Bronchus fibroblast of lung (primary cell): Measurements from ENCODE around the gene CEND1. TPM values are rescaled to one million over a fixed set of nuclear protein-coding genes. Genes with fewer than 3 reads are reported as not detected.

Experiments
- total RNA-seq: library from RNA; depleted of rRNA; stranded (reverse); fragments of >200 nt; gene quantifications from 2 replicates; pipeline ENCODE4 v1.2.3, GENCODE V29; 2015

CEND1 gene
- 3.9 and 6.1 TPM in 2 replicates for total RNA-seq

DNA sequence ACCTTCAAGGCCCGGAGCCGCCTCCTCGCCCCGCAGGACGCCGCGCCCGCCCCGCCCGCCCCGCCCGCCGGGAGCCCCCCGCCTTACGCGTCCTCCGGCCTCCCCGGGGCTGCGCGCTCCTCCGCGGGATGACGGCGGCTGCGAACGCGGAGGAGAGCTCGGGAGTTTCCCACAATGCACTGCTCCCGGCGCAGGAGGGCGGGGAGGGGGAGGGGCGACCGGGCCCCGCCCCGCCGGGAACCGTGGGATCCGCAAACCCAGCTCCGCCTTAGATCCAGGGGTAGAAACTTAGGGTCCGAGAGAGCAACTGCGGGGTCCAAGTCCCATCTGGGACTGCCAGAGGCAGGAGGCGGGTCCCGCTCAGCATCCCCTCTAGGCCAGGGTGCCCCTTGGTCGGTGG lies at the start of gene CEND1:
TSS of gene CEND1 (minus strand) at position 148 of the 400 bp plus-strand sequence. CDS start 1,514 bp downstream, outside the sequence.

DNA sequence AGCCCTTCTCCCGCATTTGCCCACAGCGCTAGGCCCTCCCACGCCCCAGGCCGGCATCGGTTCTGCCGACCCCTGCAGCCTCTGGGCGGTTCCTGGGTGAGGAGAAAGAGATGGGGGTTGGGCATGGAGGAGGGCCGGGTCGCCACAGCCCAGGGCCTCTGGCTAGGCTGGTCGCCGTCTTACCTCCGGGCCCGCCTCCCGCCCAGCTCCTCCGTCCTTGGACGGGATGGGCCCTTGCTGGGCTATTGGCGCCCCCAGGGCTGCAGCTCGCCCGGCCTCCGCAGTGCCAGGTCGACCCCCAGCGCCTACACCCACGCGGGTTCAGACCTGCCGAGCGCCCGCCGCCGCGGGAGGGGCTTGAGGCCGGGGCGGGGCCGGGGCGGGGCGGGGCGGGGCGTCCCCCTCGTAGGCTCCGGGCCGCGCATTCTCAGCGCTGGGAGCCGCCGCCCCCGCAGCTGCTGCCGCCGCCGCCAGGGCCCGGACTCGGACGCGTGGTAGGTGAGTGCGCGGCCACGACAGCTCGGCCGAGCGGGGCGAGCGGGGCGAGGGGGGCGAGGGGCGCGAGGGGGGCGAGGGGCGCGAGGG lies 42.7 kb upstream of the CEND1 start, which contains the start of gene CD151:
TSS of gene CD151 (plus strand) at position 424 of the 585 bp plus-strand sequence. CDS start 3,118 bp downstream, outside the sequence.

DNA sequence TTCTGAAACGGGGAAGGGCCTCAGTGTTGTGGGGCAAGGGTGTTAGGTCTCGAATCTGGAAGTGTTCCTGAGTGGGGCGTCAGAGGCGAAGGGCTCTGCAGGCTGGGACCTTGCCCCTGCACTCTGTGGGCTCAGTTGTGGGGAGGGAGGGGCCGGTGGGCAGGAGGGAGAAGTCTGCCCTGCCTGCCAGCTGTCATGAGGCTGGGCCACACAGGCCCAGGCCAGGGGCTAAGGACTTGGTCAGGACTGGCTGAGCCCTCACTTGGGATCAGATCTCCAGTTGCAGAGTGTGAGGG lies 38.0 kb upstream of the CEND1 start, which contains the start of gene CRACR2B:
TSS of gene CRACR2B (plus strand) at position 23 of the 296 bp plus-strand sequence. CDS start 689 bp downstream, outside the sequence.

DNA sequence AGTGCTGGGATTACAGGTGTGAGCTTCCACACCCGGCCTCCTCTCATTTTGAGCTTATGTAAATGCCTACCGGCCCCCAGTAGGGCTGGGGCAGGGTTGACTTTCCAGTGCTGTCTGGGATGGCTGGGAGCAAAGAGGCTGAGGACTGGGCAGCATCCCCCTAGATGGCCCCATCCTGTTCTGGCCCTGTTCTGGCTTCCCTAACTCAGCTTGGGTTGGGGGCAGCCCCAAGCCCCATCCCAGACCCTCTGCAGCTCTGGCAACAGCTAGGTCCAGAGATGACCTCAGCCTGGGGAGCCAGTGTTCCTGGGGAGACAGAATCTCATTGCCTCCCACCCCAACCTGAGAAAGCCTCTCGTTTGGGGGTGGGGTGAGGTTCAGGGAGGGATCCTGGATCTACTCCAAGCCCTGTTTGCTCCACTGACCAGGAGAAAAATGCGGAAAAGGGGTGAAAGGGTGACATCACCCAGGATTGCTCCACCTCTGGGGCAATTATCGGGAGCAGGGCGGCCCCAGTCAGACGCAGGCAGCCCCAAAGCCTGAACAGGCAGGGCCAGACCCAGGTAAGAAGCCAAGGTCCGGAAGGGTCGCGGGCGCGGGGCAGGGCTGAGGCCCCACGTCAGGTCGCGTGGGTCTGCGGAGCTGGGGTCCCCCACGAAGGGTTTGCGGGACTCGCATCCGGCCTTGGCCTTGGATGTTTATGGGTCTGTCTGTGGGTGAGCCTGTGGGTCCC lies 28.7 kb upstream of the CEND1 start, which contains the start of gene PNPLA2:
TSS of gene PNPLA2 (plus strand) at position 519 of the 733 bp plus-strand sequence. CDS start 805 bp downstream, outside the sequence.

DNA sequence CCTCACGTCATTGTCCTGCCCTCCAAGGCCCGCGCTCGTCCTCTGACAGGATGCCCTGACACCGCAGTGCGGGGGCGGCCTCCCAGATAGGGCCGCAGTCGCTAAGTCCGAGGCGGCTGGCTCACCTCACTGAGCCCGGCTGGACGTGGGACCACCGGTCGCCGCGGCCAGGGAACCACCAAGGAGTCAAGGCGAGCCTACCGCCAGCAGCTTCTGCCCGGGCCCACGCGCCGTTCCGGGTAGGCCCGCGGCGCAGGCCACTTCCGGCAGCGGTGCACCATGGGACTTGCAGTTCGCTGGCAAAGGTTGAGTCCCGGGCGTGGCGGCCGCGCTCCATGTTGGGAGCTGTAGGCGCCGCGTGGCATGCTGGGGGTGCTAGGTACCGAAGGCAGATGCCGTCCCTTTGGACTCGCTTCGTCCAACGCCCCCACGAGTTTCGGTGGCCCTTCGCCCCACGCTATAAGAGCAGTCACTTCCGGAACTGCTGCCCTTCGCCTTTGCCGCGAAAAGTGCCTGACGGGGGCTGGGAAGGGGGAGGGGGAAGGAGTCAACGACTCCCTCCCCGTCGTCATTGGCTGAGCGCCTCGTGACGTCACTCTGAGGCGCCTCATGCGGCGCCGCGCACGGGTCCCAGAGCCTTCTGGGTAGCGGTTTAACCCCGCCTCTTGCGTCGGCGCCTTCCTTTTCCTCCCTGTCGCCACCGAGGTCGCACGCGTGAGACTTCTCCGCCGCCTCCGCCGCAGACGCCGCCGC lies 19.6 kb upstream of the CEND1 start, which contains the start of gene RPLP2:
TSS of gene RPLP2 (plus strand) at position 681 of the 753 bp plus-strand sequence. CDS start 268 bp downstream, outside the sequence.

DNA sequence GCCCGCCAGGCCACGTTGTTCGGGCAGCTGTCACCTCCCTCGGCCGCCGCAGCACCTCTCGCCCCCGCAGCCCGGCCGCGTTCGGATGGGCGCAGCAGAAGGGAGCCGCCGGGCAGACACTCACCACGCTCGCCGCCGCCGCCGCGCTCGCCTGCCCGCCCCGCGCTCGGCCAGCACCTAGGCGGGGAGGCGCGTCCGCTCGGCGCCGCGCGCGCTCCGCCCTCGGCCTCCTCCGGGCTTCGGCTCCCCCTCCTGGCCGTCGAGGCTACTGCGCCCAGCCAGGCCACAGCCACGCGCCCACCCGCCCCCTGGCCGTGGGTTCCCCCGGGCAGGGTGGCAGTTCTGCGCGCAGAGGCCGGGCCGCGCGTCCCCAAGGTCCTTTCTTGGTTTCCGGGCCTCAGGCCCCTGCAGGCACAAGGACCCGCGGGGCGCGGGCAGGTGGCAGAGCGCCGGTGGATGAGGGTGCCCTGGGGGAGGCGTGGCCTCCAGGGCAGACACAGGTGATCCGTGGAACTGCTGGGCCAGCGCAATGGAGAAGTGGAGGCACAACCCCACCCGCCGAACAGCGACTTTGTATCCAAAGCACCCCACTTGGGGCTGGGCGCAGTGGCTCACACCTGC lies 8.3 kb upstream of the CEND1 start, which contains the start of gene SLC25A22:
TSS of gene SLC25A22 (minus strand) at position 189 of the 621 bp plus-strand sequence. CDS start 3,275 bp downstream, outside the sequence.

DNA sequence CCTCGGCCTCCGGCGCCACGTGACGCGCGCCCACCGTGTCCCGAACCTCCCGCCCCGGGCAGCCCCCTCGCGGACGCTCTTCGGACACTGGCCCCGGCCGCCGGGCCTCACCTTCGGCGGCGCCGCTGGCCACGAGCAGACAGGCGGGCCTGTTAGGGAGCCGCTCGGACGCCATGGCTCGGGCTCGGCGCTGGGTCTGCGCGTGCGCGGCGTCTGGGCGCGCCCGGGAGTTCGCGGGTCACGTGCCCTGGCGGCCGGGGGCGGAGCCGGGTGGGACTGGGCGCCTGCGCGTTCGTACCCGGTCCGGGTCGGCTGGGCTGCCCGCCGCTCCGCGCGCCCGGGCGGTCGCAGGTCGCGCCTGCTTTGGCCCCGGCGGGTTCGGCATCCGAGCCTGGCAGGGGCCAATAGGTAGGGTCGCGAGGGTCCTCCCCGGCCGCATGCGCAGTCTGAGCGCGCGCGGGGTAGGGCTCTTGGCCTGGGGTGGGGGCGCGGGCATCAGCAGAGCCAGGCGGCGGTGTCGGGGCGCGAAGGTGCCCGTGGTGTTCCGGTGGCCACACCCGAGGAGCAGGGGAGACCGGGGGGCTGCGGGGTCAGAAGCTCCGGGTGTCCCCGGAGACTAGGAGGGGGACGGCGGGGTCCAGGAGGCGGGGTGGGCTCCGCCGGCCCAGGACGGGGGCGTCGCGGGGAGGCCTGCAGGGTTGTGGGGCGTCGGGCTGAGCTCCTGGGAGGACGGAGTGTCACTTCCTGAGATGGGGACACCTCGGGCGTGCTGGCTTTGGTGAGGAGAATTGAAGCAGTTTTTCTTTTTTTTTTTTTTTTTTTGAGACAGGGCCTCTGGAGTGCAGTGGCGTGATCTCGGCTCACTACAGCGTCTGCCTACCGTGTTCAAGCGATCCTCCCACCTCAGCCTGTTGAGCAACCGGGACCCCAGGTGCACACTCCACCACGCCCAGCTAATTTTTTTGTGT lies 12.3 kb downstream of the CEND1 start, which contains the start of gene GATD1:
TSS of gene GATD1 (minus strand) at position 200 of the 968 bp plus-strand sequence. CDS start at position 175, 25 bp downstream.

DNA sequence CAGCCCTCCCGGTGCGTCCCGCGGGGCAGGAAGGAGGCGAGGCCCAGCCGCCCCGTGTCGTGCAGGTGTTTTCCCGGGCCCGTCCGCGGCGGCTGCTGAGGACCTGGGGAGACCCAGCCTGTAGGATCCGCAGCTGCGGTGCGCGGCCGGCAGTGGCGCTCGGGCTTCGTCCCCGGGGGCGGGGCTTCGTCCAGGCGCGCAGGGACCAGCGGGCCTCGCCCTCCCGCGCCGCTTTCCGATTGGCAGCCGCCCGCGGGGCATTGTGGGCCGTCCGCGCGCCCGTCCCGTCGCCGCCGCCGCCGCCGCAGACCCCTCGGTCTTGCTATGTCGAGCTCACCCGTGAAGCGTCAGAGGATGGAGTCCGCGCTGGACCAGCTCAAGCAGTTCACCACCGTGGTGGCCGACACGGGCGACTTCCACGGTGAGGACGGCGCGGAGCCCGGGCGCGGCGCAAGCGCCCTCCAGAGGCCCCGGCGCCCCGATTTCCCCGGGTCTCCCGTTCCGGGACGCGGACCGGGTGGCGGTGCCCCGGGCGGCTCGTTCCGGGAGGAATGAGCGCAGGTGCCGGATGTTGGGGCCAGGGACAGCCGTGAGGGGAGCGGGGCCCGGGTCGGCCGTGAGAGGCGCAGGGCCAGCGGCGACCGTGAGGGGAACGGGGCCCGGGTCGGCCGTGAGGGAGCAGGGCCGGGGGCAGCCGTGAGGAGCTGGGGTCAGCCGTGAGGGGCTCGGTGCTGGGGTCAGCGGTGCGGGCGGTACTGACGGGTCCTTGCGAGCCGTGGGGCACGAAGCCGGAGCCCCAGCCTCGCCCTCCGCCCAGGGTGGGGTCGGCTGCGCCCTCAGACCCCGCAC lies 42.5 kb downstream of the CEND1 start, which contains the start of gene TALDO1:
TSS of gene TALDO1 (plus strand) at position 307 of the 849 bp plus-strand sequence. CDS start at position 325, 18 bp downstream.

Other genes starting within 250 kb of the CEND1 start
- 0.59 and 0.84 TPM in 2 replicates for gene LMNTD2, start 229.4 kb downstream of the CEND1 start, total RNA-seq
- gene RASSF7, start 229.1 kb downstream of the CEND1 start, total RNA-seq: 9.1 and 9.4 TPM in 2 replicates
- gene PHRF1, start 213.6 kb downstream of the CEND1 start, total RNA-seq: 18.1 and 20.5 TPM in 2 replicates
- 11.1 and 16.3 TPM in 2 replicates for gene IRF7, start 174.1 kb downstream of the CEND1 start, total RNA-seq
- not detected in 2 replicates for gene CDHR5, start 165.1 kb downstream of the CEND1 start, total RNA-seq
- gene SCT, start 162.9 kb downstream of the CEND1 start, total RNA-seq: not detected in 2 replicates
- gene DRD4, start 152.8 kb downstream of the CEND1 start, total RNA-seq: 0.15 TPM in 1 of 2 replicates, not detected in the other
- gene DEAF1, start 94.9 kb downstream of the CEND1 start, total RNA-seq: 20.7 and 27.2 TPM in 2 replicates
- 8.2 and 8.9 TPM in 2 replicates for gene TMEM80, start 94.3 kb downstream of the CEND1 start, total RNA-seq
- gene EPS8L2, start 83.9 kb downstream of the CEND1 start, total RNA-seq: 11.8 and 13.5 TPM in 2 replicates
- 157 and 164 TPM in 2 replicates for gene TALDO1, start 42.6 kb downstream of the CEND1 start, total RNA-seq
- 26.3 and 28.1 TPM in 2 replicates for gene GATD1, start 12.6 kb downstream of the CEND1 start, total RNA-seq
- gene SLC25A22, start 8.2 kb upstream of the CEND1 start, total RNA-seq: 12.9 and 13.6 TPM in 2 replicates
- gene PIDD1, start 15.1 kb upstream of the CEND1 start, total RNA-seq: 17.2 and 21.9 TPM in 2 replicates
- 679 and 752 TPM in 2 replicates for gene RPLP2, start 19.9 kb upstream of the CEND1 start, total RNA-seq
- gene PNPLA2, start 28.8 kb upstream of the CEND1 start, total RNA-seq: 20.5 and 23.8 TPM in 2 replicates
- 3.0 and 6.1 TPM in 2 replicates for gene CRACR2B, start 37.8 kb upstream of the CEND1 start, total RNA-seq
- gene CD151, start 42.9 kb upstream of the CEND1 start, total RNA-seq: 585 and 606 TPM in 2 replicates
- 290 and 350 TPM in 2 replicates for gene POLR2L, start 52.4 kb upstream of the CEND1 start, total RNA-seq
- gene TSPAN4, start 52.8 kb upstream of the CEND1 start, total RNA-seq: 186 and 200 TPM in 2 replicates
- 70.1 and 73.7 TPM in 2 replicates for gene CHID1, start 120.7 kb upstream of the CEND1 start, total RNA-seq
- 42.9 and 43.7 TPM in 2 replicates for gene AP2A2, start 135.8 kb upstream of the CEND1 start, total RNA-seq
- not detected in 2 replicates for gene MUC6, start 246.6 kb upstream of the CEND1 start, total RNA-seq